Cardiac muscle cell (in vitro differentiated cells and primary cell): Measurements from ENCODE around the gene SKA2. TPM values are rescaled to one million over a fixed set of nuclear protein-coding genes. Genes with fewer than 3 reads are reported as not detected.

ENCODE experiments used
- DNase-seq, 2 donors: peaks; one replicate each; pipeline versions ENCODE4 v3.0.0 to v3.0.0-alpha.2; 2010 to 2017; ENCODE audit warnings: low read depth in 1 of 2, low spot score in 1 of 2
- H3K27ac ChIP-seq: fragments of 200-600 bp; sonication (generic); 2 replicates; pipeline ENCODE4 v1.5.1; 2016
- H3K27me3 ChIP-seq: fragments of 200-600 bp; sonication (generic); 2 replicates; pipeline ENCODE4 v1.6.0; 2016; ENCODE audit warnings: control low read depth
- H3K36me3 ChIP-seq: fragments of 200-600 bp; sonication (generic); 2 replicates; pipeline ENCODE4 v1.5.1; 2016; ENCODE audit warnings: control low read depth
- H3K4me1 ChIP-seq: fragments of 200-600 bp; sonication (generic); 2 replicates; pipeline ENCODE4 v1.8.1; 2017; ENCODE audit warnings: low read depth, mild to moderate bottlenecking, mixed run types
- H3K4me3 ChIP-seq: fragments of 200-600 bp; sonication (generic); 2 replicates; pipeline ENCODE4 v1.5.1; 2016; ENCODE audit warnings: mild to moderate bottlenecking
- H3K9me3 ChIP-seq: fragments of 200-600 bp; sonication (generic); 2 replicates; pipeline ENCODE4 v1.5.1; 2017; ENCODE audit warnings: low read depth, mild to moderate bottlenecking, control low read depth
- polyA plus RNA-seq: library from polyadenylated mRNA; unstranded; fragments of >200 nt; fragmentation: Nextera tagmentation; extraction: Ambion mirVana; gene quantifications from 2 replicates; pipeline ENCODE4 v1.2.1, GENCODE V29; 2016
- total RNA-seq: library from RNA; depleted of rRNA; stranded (reverse); fragments of >200 nt; gene quantifications from 2 replicates; pipeline ENCODE4 v1.2.3, GENCODE V29; 2016
- TF ChIP-seq, protein P1 (sequence below): IDR thresholded peaks from 2 replicates; pipeline ENCODE4 v1.5.1; 2012; ENCODE audit warnings: low read depth, mild to moderate bottlenecking, low read length

SKA2 gene
- total and polyA plus RNA-seq, 2 experiments from 2014 or later: 37.7 to 107 TPM

DNA sequence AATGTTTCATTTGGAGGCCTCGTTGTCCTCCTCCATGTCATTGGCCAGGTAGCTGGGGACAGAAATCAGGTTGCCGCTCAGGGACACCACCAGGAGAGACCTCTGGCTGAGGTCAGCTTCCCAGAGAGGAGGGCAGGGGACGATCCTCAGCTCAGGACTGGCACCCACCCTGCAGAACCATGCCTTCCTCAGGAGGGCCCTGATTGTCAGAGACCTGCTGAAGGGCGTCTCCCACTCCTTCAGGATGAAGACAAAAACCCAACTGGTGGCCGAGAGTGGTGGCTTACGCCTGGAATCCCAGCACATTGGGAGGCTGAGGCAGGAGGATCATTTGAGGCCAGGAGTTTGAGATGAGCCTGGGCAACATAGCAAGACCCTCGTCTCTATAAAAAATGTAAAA is 20.1 kb upstream of the SKA2 start:
- TF ChIP-seq, protein P1, sequence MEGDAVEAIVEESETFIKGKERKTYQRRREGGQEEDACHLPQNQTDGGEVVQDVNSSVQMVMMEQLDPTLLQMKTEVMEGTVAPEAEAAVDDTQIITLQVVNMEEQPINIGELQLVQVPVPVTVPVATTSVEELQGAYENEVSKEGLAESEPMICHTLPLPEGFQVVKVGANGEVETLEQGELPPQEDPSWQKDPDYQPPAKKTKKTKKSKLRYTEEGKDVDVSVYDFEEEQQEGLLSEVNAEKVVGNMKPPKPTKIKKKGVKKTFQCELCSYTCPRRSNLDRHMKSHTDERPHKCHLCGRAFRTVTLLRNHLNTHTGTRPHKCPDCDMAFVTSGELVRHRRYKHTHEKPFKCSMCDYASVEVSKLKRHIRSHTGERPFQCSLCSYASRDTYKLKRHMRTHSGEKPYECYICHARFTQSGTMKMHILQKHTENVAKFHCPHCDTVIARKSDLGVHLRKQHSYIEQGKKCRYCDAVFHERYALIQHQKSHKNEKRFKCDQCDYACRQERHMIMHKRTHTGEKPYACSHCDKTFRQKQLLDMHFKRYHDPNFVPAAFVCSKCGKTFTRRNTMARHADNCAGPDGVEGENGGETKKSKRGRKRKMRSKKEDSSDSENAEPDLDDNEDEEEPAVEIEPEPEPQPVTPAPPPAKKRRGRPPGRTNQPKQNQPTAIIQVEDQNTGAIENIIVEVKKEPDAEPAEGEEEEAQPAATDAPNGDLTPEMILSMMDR: no peak
- no peaks in the 10 kb centered on the region for H3K36me3 ChIP-seq
- no peaks in the 10 kb centered on the region for H3K27me3 ChIP-seq
- no peak for DNase-seq
- no peak overlapping the region for H3K4me3 ChIP-seq
- no peaks in the 10 kb centered on the region for H3K9me3 ChIP-seq
- H3K27ac ChIP-seq: no peak overlapping the region
- no peaks in the 10 kb centered on the region for H3K4me1 ChIP-seq

GRCh38 chr17:59174671-59175070 is 19.7 kb upstream of the SKA2 start:
- no peaks in the 10 kb centered on the region for H3K4me1 ChIP-seq
- TF ChIP-seq, protein P1: no peak
- no peaks in the 10 kb centered on the region for H3K9me3 ChIP-seq
- H3K27me3 ChIP-seq: no peaks in the 10 kb centered on the region
- H3K4me3 ChIP-seq: no peak overlapping the region
- H3K36me3 ChIP-seq: no peaks in the 10 kb centered on the region
- DNase-seq: no peak
- H3K27ac ChIP-seq: no peak overlapping the region

- Histone ChIP-seq H3K27me3 (no peaks in the 10 kb centered on the region), H3K4me1 (no peaks in the 10 kb centered on the region), H3K36me3 (no peaks in the 10 kb centered on the region), H3K4me3 (no peak overlapping the region), H3K9me3 (no peaks in the 10 kb centered on the region), H3K27ac (no peak overlapping the region)
- TF ChIP-seq, protein P1: no peak
- DNase-seq: no peak
Observed at GRCh38 chr17:59172436-59173004, 17.5 kb upstream of the SKA2 start.

DNA sequence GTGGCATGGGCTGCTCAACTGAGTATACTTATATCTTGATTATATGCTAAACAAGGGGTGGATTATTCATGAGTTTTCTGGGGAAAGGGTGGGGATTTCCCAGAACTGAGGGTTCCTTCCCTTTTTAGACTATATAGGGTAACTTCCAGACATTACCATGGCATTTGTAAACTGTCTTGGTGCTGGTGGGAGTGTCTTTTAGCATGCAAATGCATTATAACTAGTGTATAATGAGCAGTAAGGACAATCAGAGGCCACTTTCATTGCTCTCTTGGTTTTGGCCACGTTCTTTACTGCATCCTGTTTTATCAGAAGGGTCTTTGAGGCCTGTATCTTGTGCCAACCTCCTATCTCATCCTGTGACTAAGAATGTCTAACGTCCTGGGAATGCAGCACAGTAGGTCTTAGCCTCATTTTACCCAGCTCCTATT is 12.6 kb upstream of the SKA2 start:
- no peaks in the 10 kb centered on the region for H3K36me3 ChIP-seq
- peak in 1 of 2 donors; percentile 35 for DNase-seq
- H3K27ac ChIP-seq: no peak overlapping the region
- no peak overlapping the region for H3K4me3 ChIP-seq
- H3K9me3 ChIP-seq: no peaks in the 10 kb centered on the region
- TF ChIP-seq, protein P1: no peak
- peaks cover 6% of the 10 kb centered on the region for H3K4me1 ChIP-seq
- H3K27me3 ChIP-seq: no peaks in the 10 kb centered on the region

GRCh38 chr17:59165933-59166342 is 11.0 kb upstream of the SKA2 start:
- Histone ChIP-seq H3K9me3 (no peaks in the 10 kb centered on the region), H3K4me3 (no peak overlapping the region), H3K4me1 (peaks cover 6% of the 10 kb centered on the region), H3K36me3 (no peaks in the 10 kb centered on the region), H3K27ac (peak overlapping the region; percentile 81), H3K27me3 (no peaks in the 10 kb centered on the region)
- TF ChIP-seq, protein P1: peak; percentile 62
- DNase-seq: peak; percentile 49 to 78
